Inflammatory macrophage (primary cell): ENCODE measurements around the gene RBMS3.

Source experiments
- DNase-seq, 2 donors: peaks; one replicate each; pipeline ENCODE4 v3.0.0-alpha.2; 2020 to 2022

RBMS3 gene

GRCh38 chr3:29587340-29587739 lies 306.5 kb downstream of the RBMS3 start:
- no peak for DNase-seq

- DNase-seq, result no peak
Observed at GRCh38 chr3:29590012-29590411, 309.1 kb downstream of the RBMS3 start.

GRCh38 chr3:29590461-29590860 lies 309.6 kb downstream of the RBMS3 start:
- DNase-seq, result no peak

GRCh38 chr3:29591579-29591978 lies 310.7 kb downstream of the RBMS3 start:
- no peak for DNase-seq

- no peak for DNase-seq
Observed at GRCh38 chr3:29593802-29594201, 312.9 kb downstream of the RBMS3 start.

GRCh38 chr3:29594261-29594660 lies 313.4 kb downstream of the RBMS3 start:
- no peak for DNase-seq

GRCh38 chr3:29597376-29598008 lies 316.6 kb downstream of the RBMS3 start:
- no peak for DNase-seq

- no peak for DNase-seq
Observed at GRCh38 chr3:29601861-29602585, 321.2 kb downstream of the RBMS3 start.

GRCh38 chr3:29605845-29606244 lies 325.0 kb downstream of the RBMS3 start:
- DNase-seq, result no peak

- DNase-seq, result no peak
Observed at GRCh38 chr3:29606416-29606815, 325.5 kb downstream of the RBMS3 start.

- DNase-seq, result no peak
Observed at GRCh38 chr3:29608414-29609327, 327.8 kb downstream of the RBMS3 start.

GRCh38 chr3:29609328-29609811 lies 328.5 kb downstream of the RBMS3 start:
- DNase-seq, result no peak

- DNase-seq, result no peak
Observed at GRCh38 chr3:29610781-29611180, 329.9 kb downstream of the RBMS3 start.

- no peak for DNase-seq
Observed at GRCh38 chr3:29611252-29611651, 330.4 kb downstream of the RBMS3 start.

GRCh38 chr3:29612536-29612935 lies 331.7 kb downstream of the RBMS3 start:
- DNase-seq, result no peak

- DNase-seq, result no peak
Observed at GRCh38 chr3:29614954-29615353, 334.1 kb downstream of the RBMS3 start.

- DNase-seq, result peak; percentile 28 to 29
Observed at GRCh38 chr3:29618395-29619282, 337.8 kb downstream of the RBMS3 start.

GRCh38 chr3:29619676-29620075 lies 338.8 kb downstream of the RBMS3 start:
- DNase-seq, result no peak

GRCh38 chr3:29627136-29628117 lies 346.6 kb downstream of the RBMS3 start:
- no peak for DNase-seq

GRCh38 chr3:29628795-29629194 lies 347.9 kb downstream of the RBMS3 start:
- no peak for DNase-seq

GRCh38 chr3:29635888-29636287 lies 355.0 kb downstream of the RBMS3 start:
- no peak for DNase-seq
